ENCODE results near the gene CDT1. TPM values are rescaled to one million over a fixed set of nuclear protein-coding genes. Genes with fewer than 3 reads are reported as not detected.

Gene CDT1
- total and polyA plus RNA-seq, 10 of the 15 experiments (the other 5 are each of a cell fraction or from before 2014, with no cell fraction given): 0.50 to 87.6 (median 8.8) TPM

- no peaks in the 10 kb centered on the region for H3K9me3 ChIP-seq (replicated peaks; ENCODE audit: control insufficient read depth, insufficient read depth, low read length)
- H3K4me2 ChIP-seq (ENCODE audit: control insufficient read depth, insufficient read depth): no peak overlapping the region
- no peak for ATAC-seq
- FAIRE-seq: no peak
- H4K20me1 ChIP-seq (ENCODE audit: control insufficient read depth, insufficient read depth): no peaks in the 10 kb centered on the region; the same call in none of the 2 replicates
- ChIA-PET RAD21 (ENCODE audit: unreplicated experiment) (no interaction called here), CTCF (interaction anchor here (0.5 kb wide), 1 partner anchor 374 kb away, joined by 4 read pairs; no protein-coding TSS in a partner anchor), POLR2A (interaction anchor here (1.0 kb wide), 1 partner anchor 17 kb away, joined by 4 read pairs; no protein-coding TSS in a partner anchor), SMC1A (ENCODE audit: uncharacterized antibody, unreplicated experiment) (no interaction called here)
- no peak for DNase-seq (ENCODE audit: low read depth, low spot score)
- H3K79me2 ChIP-seq (ENCODE audit: control insufficient read depth, insufficient read depth, low read length): peaks cover 27% of the 10 kb centered on the region
- H3K4me1 ChIP-seq (ENCODE audit: control insufficient read depth, insufficient read depth, low read length): peaks cover 11% of the 10 kb centered on the region
- no TSS peak for BruUV-seq (replicated peaks)
- in situ Hi-C loops (cut with MboI) (no loop called here), intact Hi-C loops (cut with micrococcal nuclease; ENCODE audit: unreplicated experiment) (no loop called here)
- WGBS (ENCODE audit: insufficient coverage, insufficient replicate concordance, low lambda C conversion rate, missing lambda C conversion rate): 89% methylated on average over 14 of the region's 14 CpGs
- no peak overlapping the region for H2AFZ ChIP-seq (ENCODE audit: control insufficient read depth, low read depth, low read length)
- no peak overlapping the region for H3K9ac ChIP-seq (ENCODE audit: control insufficient read depth, insufficient read depth, low read length)
- no peak overlapping the region for H3K4me3 ChIP-seq
- peaks cover 3 to 6% of the 10 kb centered on the region in 2 experiments; a peak in 3 of 4 replicates for H3K36me3 ChIP-seq (ENCODE audit: control insufficient read depth in 2 of 2, insufficient read depth in 2 of 2, low read length in 1 of 2)
- no peak overlapping the region for H3K27ac ChIP-seq (ENCODE audit: control insufficient read depth, insufficient read depth)
- H3K27me3 ChIP-seq (replicated peaks in 1 of 2; ENCODE audit: control insufficient read depth in 2 of 2, insufficient read depth in 2 of 2, low read length in 1 of 2): no peaks in the 10 kb centered on the region
- no peak for TF ChIP-seq ZBTB40 (IDR thresholded peaks at IDR 0.05; ENCODE audit: borderline replicate concordance)
- TF ChIP-seq MLLT1 (IDR thresholded peaks at IDR 0.05): no peak
- TF ChIP-seq CHD4 (IDR thresholded peaks at IDR 0.05): no peak
- TF ChIP-seq MYC (IDR thresholded peaks at IDR 0.05; ENCODE audit: insufficient read depth, insufficient read length, insufficient replicate concordance, low read length, severe bottlenecking): no peak
- TF ChIP-seq SIN3A (IDR thresholded peaks at IDR 0.05; ENCODE audit: low read depth, low read length): no peak
- TF ChIP-seq SUPT20H (IDR thresholded peaks at IDR 0.05; ENCODE audit: borderline replicate concordance, control insufficient read depth, low read depth, low read length): no peak
- TF ChIP-seq NFIC (IDR thresholded peaks at IDR 0.05; ENCODE audit: low read depth, low read length): no peak
- no peak for TF ChIP-seq BHLHE40 (IDR thresholded peaks at IDR 0.05; ENCODE audit: borderline replicate concordance in 1 of 2, low read depth in 2 of 2, low read length in 1 of 2)
- TF ChIP-seq TCF12 (IDR thresholded peaks at IDR 0.05; ENCODE audit: low read depth, low read length): no peak
- TF ChIP-seq TAF1 (IDR thresholded peaks at IDR 0.05; ENCODE audit: borderline replicate concordance, low read depth, low read length): no peak
- TF ChIP-seq ZBTB11 (CRISPR knock-in tag; IDR thresholded peaks at IDR 0.05): no peak
- no peak for TF ChIP-seq BCL11A (IDR thresholded peaks at IDR 0.05; ENCODE audit: low read depth, low read length)
- TF ChIP-seq IKZF1 (conservative IDR thresholded peaks at IDR 0.05): no peak
- TF ChIP-seq ZNF622 (IDR thresholded peaks at IDR 0.05): no peak
- TF ChIP-seq POLR2AphosphoS5 (IDR thresholded peaks at IDR 0.05; ENCODE audit: low read length): no peak
- no peak for TF ChIP-seq FOXM1 (IDR thresholded peaks at IDR 0.05; ENCODE audit: low read depth, low read length)
- TF ChIP-seq POLR2A (IDR thresholded peaks at IDR 0.05; ENCODE audit: low read depth, low read length): no peak
Measured at GRCh38 chr16:88763502-88764053, 40.0 kb upstream of the CDT1 start.
